Naive thymus-derived CD4-positive, alpha-beta T cell (primary cell): ENCODE results near the gene RAB31. TPM values are rescaled to one million over a fixed set of nuclear protein-coding genes. Genes with fewer than 3 reads are reported as not detected.

ENCODE experiments used
- ATAC-seq: fragments of 150-1000 bp; cut with Tn5 transposase; 2 replicates; pipeline ENCODE4 v1.10.0; 2021; ENCODE audit warnings: mild to moderate bottlenecking, moderate library complexity
- CTCF ChIA-PET: fragments of 350-600 bp; sonication (Branson Sonifier 250); formaldehyde crosslinking; loops from one replicate; lab custom pipeline; 2021; ENCODE audit warnings: antibody characterized with exemption; lab: Charles Lee
- POLR2A ChIA-PET: fragments of 350-600 bp; sonication (Branson Sonifier 250); formaldehyde crosslinking; loops from one replicate; lab custom pipeline; 2021; ENCODE audit warnings: antibody characterized with exemption, inconsistent platforms; lab: Charles Lee
- DNase-seq, 9 donors: peaks; one replicate each; pipeline versions ENCODE4 v3.0.0 to v3.0.0-alpha.2; 2020 to 2022; ENCODE audit warnings: mixed read lengths in 1 of 9
- H3K27ac ChIP-seq: one replicate; pipeline ENCODE4 v1.7.0; 2013; ENCODE audit warnings: mild to moderate bottlenecking, low read depth, low read length, moderate library complexity
- H3K27me3 ChIP-seq, 2 donors: one replicate each; pipeline ENCODE4 v1.7.0; 2013; ENCODE audit warnings: low read length in 2 of 2, mild to moderate bottlenecking in 2 of 2, moderate library complexity in 2 of 2; ENCODE audit not compliant: control insufficient read depth in 2 of 2, insufficient read depth in 2 of 2
- H3K36me3 ChIP-seq, 3 experiments: 1 replicate in 2 of 3; 2 replicates in 1 of 3; pipeline ENCODE4 v1.7.0; 2013; ENCODE audit warnings: low read length in 3 of 3, mild to moderate bottlenecking in 3 of 3, moderate library complexity in 1 of 3; ENCODE audit not compliant: insufficient read depth in 3 of 3, control insufficient read depth in 2 of 3
- H3K4me1 ChIP-seq, 2 donors: one replicate each; pipeline ENCODE4 v1.7.0; 2013; ENCODE audit warnings: low read length in 2 of 2, mild to moderate bottlenecking in 2 of 2, moderate library complexity in 1 of 2; ENCODE audit not compliant: control insufficient read depth in 2 of 2, insufficient read depth in 2 of 2
- H3K4me3 ChIP-seq: 2 replicates; pipeline ENCODE4 v1.7.0; 2013; ENCODE audit warnings: mild to moderate bottlenecking, low read length
- H3K9me3 ChIP-seq, 3 experiments: 1 replicate in 2 of 3; 2 replicates in 1 of 3; pipeline ENCODE4 v1.7.0; 2013; ENCODE audit warnings: low read length in 3 of 3; ENCODE audit not compliant: control insufficient read depth in 2 of 3
- H3K27ac Mint-ChIP-seq, 9 donors: one replicate each; pipeline ENCODE4 v1.8.0; 2020 to 2022; ENCODE audit warnings: mixed read lengths in 9 of 9, mild to moderate bottlenecking in 8 of 9, moderate library complexity in 5 of 9, inconsistent platforms in 2 of 9
- H3K27me3 Mint-ChIP-seq, 5 donors: one replicate each; pipeline ENCODE4 v1.8.0; 2021 to 2022; ENCODE audit warnings: mixed read lengths in 5 of 5, mild to moderate bottlenecking in 1 of 5
- H3K36me3 Mint-ChIP-seq, 5 donors: one replicate each; pipeline ENCODE4 v1.8.0; 2020 to 2022; ENCODE audit warnings: mixed read lengths in 5 of 5, mild to moderate bottlenecking in 3 of 5, inconsistent platforms in 1 of 5
- H3K4me1 Mint-ChIP-seq, 7 donors: one replicate each; pipeline ENCODE4 v1.8.0; 2020 to 2022; ENCODE audit warnings: mixed read lengths in 7 of 7, mild to moderate bottlenecking in 3 of 7, inconsistent platforms in 1 of 7
- H3K4me3 Mint-ChIP-seq, 10 donors: one replicate each; pipeline ENCODE4 v1.8.0; 2020 to 2022; ENCODE audit warnings: mild to moderate bottlenecking in 10 of 10, mixed read lengths in 10 of 10, moderate library complexity in 6 of 10, inconsistent platforms in 2 of 10
- H3K9me3 Mint-ChIP-seq, 11 donors: one replicate each; pipeline ENCODE4 v1.8.0; 2020 to 2022; ENCODE audit warnings: mixed read lengths in 11 of 11, mild to moderate bottlenecking in 4 of 11, inconsistent platforms in 1 of 11, moderate library complexity in 1 of 11
- intact Hi-C, 2 donors: fragments of 100-400 bp; cut with micrococcal nuclease; formaldehyde crosslinking; loops; one replicate each; pipeline ENCODE4 v1.15.1; 2023
- polyA plus RNA-seq, 2 donors: library from polyadenylated mRNA; unstranded; fragments of 300-500 nt; fragmentation: Illumina TruSeq; gene quantifications; one replicate each; pipeline ENCODE4 v1.2.3, GENCODE V29; 2021
- total RNA-seq, 6 experiments: library from RNA in 5 of 6; stranded (reverse) in 5 of 6; gene quantifications; 1 replicate in 5 of 6; 2 replicates in 1 of 6; pipeline ENCODE4 v1.2.3 and lab custom pipeline; 2021 to 2026

Gene RAB31
- total and polyA plus RNA-seq, 7 experiments from 2014 or later: 0.41 to 48.6 (median 2.3) TPM

DNA sequence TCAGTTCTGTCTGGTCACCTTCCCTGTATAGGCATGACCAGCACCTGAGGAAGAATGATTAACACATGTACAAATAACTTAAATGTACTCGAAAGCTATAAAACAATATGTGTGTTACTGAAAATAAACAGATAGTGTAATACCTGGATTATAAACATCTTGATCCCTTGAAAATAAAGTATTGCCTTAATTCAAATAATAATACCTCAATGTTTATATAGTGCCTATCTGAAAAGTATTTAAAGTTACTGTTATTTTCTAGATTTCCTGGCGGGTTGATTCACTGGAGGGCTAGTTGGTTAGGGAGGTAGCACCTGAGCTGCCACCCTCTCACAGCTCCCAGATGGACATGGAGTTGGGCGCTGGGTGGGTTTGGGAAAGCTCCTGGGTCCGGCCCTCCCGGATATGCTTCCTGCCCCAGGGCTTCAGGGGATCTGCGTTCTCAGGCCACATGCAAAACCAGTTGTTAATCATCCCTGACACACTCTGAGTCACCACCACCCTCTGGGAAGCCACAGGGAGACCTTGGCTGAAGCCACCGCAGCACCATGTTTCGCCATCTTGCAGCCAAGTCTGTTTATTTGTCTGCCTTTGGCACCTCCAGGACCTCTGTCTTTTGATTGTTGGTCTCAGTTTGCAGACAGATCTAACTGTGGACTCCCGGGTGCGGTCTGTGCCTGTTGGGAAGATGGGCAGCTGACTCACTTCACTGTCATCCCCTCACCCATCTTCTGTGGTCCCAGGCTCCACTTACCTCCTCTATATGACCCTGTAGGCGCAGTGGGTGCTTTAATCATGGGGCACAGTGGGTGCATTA is 35.3 kb downstream of the RAB31 start:
- no peak overlapping the region for H3K4me3 ChIP-seq
- no peaks in the 10 kb centered on the region for H3K4me1 ChIP-seq
- no peaks in the 10 kb centered on the region for H3K9me3 ChIP-seq
- ATAC-seq (peak; percentile 70), DNase-seq (no peak)
- ChIA-PET POLR2A (no interaction called here), CTCF (no interaction called here)
- intact Hi-C loops: no loop called here
- no peak overlapping the region for H3K27ac ChIP-seq
- Mint-ChIP-seq H3K27me3 (peaks cover 22 to 57% (median 33%) of the 10 kb centered on the region in 5 donors), H3K36me3 (no peaks in the 10 kb centered on the region), H3K27ac (no peak overlapping the region), H3K4me1 (no peaks in the 10 kb centered on the region), H3K9me3 (peaks cover 0 to 1% (median 0%) of the 10 kb centered on the region in 11 donors), H3K4me3 (no peak overlapping the region)
- H3K27me3 ChIP-seq: no peaks in the 10 kb centered on the region
- no peaks in the 10 kb centered on the region for H3K36me3 ChIP-seq

DNA sequence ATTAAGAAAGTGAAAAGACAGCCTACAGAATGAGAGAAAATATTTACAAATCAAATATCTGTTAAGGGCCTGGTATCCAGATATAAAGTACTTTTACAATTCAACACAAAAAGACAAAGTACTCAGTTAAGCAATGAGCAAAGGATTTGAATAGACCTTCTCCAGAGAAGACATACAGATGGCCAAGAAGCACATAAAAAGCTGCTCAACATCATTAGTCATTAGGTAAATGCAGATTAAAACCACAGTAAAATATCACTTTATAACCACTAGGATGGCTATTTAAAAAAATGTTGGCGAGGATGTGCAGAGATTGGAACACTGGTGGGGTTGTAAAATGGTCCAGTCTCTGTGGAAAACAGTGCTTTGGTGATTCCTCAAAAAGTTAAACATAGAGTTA is 38.9 kb downstream of the RAB31 start:
- no peaks in the 10 kb centered on the region for H3K27me3 ChIP-seq
- ChIA-PET POLR2A (no interaction called here), CTCF (no interaction called here)
- Mint-ChIP-seq H3K4me1 (peaks cover 0 to 6% (median 0%) of the 10 kb centered on the region in 7 donors), H3K36me3 (no peaks in the 10 kb centered on the region), H3K9me3 (peaks cover 0 to 1% (median 0%) of the 10 kb centered on the region in 11 donors), H3K4me3 (no peak overlapping the region), H3K27me3 (peaks cover 17 to 42% (median 24%) of the 10 kb centered on the region in 5 donors), H3K27ac (no peak overlapping the region)
- H3K36me3 ChIP-seq: no peaks in the 10 kb centered on the region
- no peaks in the 10 kb centered on the region for H3K9me3 ChIP-seq
- no peaks in the 10 kb centered on the region for H3K4me1 ChIP-seq
- no peak overlapping the region for H3K27ac ChIP-seq
- DNase-seq: no peak
- H3K4me3 ChIP-seq: no peak overlapping the region
- ATAC-seq: no peak
- intact Hi-C loops: no loop called here

DNA sequence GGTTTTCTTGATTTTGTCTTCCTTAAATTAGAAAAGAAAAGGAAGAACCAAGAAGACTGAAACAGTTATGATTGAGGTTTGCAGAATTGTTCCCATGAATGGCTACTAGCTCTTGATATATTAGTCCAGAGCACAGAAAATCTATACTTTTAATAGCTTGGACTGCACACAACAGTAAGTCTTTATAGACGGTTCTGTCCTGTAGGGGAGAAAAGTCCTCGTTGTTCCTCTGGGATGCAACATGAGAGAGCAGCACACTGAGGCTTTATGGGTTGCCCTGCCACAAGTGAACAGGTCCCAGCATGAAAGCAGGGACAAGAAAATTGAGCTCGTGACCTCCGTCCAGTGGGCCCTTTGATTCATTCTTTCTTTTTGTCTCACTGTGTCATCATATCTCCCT is 41.5 kb downstream of the RAB31 start:
- intact Hi-C loops: no loop called here
- CTCF ChIA-PET: no interaction called here

DNA sequence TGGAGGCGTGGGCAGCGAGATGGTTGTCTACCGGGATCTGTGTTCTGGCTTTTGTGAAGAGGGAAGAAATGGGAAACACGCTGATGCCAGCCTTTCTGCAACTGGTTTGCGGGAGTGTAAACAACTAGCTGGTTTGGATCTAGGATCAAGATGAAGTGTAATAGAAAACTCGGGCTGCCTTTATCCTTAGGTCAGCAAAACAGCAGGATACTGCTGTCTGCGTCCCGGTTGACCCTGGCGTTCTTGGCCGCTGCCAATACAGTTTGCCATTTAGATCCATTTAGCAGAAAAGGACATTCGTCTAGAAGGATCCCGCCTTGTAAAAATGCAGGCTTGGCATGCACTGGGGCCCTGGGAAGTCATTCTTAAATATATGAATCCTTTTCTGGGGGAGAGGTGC is 42.0 kb downstream of the RAB31 start:
- no peak for DNase-seq
- Mint-ChIP-seq H3K4me1 (peaks cover 0 to 6% (median 0%) of the 10 kb centered on the region in 7 donors), H3K4me3 (no peak overlapping the region), H3K9me3 (peaks cover 0 to 1% (median 0%) of the 10 kb centered on the region in 11 donors), H3K36me3 (no peaks in the 10 kb centered on the region), H3K27ac (no peak overlapping the region), H3K27me3 (peaks cover 0 to 14% (median 4%) of the 10 kb centered on the region in 5 donors)
- ChIA-PET CTCF (no interaction called here), POLR2A (no interaction called here)
- no peak for ATAC-seq
- H3K27ac ChIP-seq: no peak overlapping the region
- no peaks in the 10 kb centered on the region for H3K36me3 ChIP-seq
- no peaks in the 10 kb centered on the region for H3K9me3 ChIP-seq
- no peak overlapping the region for H3K4me3 ChIP-seq
- intact Hi-C loops: no loop called here
- no peaks in the 10 kb centered on the region for H3K27me3 ChIP-seq
- H3K4me1 ChIP-seq: no peaks in the 10 kb centered on the region

More for the DNA sequence above, 41.5 kb downstream of the RAB31 start:
- no peak overlapping the region for H3K4me3 ChIP-seq
- H3K27ac ChIP-seq: no peak overlapping the region
- POLR2A ChIA-PET: no interaction called here
- no peaks in the 10 kb centered on the region for H3K36me3 Mint-ChIP-seq
- no peaks in the 10 kb centered on the region for H3K9me3 ChIP-seq
- no peak for ATAC-seq
- H3K4me3 Mint-ChIP-seq: no peak overlapping the region
- peaks cover 0 to 1% (median 0%) of the 10 kb centered on the region in 11 donors for H3K9me3 Mint-ChIP-seq
- H3K27me3 ChIP-seq: no peaks in the 10 kb centered on the region
- H3K4me1 ChIP-seq: no peaks in the 10 kb centered on the region
- H3K27me3 Mint-ChIP-seq: peaks cover 0 to 19% (median 7%) of the 10 kb centered on the region in 5 donors
- H3K4me1 Mint-ChIP-seq: peaks cover 0 to 6% (median 0%) of the 10 kb centered on the region in 7 donors
- no peaks in the 10 kb centered on the region for H3K36me3 ChIP-seq
- no peak for DNase-seq
- H3K27ac Mint-ChIP-seq: no peak overlapping the region

DNA sequence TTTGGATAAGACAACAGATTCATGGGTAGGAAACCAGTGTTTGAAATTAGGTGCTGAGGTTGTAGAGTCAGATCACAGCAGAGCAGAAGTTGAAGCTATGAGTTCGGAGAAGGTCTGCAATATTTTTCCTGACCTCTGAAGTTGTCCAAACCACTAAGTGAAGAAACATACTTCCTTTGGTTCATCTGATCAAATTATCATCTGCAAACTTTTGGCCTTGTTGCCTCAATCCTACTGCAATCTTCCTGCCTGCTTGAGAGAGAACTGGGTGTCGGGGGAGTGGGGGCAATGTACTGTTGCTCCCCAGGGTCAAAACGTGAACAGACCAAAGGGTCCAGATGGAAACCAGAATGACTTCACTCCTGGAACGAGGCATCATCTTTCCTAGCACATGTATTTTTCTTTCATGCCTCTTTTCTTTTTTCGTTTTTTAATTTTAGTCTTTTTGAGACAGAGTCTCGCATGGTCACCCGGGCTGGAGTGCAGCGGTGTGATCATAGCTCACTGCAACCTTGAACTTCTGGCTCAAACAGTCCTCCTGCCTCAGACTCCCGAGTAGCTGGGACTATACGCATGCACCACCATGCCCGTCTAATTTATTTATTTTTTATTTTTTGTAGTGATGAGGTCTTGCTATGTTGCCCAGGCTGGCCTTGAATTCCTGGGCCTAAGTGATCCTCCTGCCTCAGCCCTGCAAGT is 42.7 kb downstream of the RAB31 start:
- DNase-seq (no peak), ATAC-seq (peak; percentile 33)
- Histone ChIP-seq H3K9me3 (no peaks in the 10 kb centered on the region), H3K27me3 (no peaks in the 10 kb centered on the region), H3K36me3 (no peaks in the 10 kb centered on the region), H3K4me3 (no peak overlapping the region), H3K4me1 (no peaks in the 10 kb centered on the region), H3K27ac (no peak overlapping the region)
- ChIA-PET POLR2A (no interaction called here), CTCF (no interaction called here)
- peaks cover 0 to 6% (median 0%) of the 10 kb centered on the region in 7 donors for H3K4me1 Mint-ChIP-seq
- intact Hi-C loops: no loop called here
- no peak overlapping the region for H3K27ac Mint-ChIP-seq
- peaks cover 0 to 13% (median 7%) of the 10 kb centered on the region in 5 donors for H3K27me3 Mint-ChIP-seq
- H3K9me3 Mint-ChIP-seq: peaks cover 0 to 1% (median 0%) of the 10 kb centered on the region in 11 donors
- H3K36me3 Mint-ChIP-seq: no peaks in the 10 kb centered on the region
- H3K4me3 Mint-ChIP-seq: no peak overlapping the region

DNA sequence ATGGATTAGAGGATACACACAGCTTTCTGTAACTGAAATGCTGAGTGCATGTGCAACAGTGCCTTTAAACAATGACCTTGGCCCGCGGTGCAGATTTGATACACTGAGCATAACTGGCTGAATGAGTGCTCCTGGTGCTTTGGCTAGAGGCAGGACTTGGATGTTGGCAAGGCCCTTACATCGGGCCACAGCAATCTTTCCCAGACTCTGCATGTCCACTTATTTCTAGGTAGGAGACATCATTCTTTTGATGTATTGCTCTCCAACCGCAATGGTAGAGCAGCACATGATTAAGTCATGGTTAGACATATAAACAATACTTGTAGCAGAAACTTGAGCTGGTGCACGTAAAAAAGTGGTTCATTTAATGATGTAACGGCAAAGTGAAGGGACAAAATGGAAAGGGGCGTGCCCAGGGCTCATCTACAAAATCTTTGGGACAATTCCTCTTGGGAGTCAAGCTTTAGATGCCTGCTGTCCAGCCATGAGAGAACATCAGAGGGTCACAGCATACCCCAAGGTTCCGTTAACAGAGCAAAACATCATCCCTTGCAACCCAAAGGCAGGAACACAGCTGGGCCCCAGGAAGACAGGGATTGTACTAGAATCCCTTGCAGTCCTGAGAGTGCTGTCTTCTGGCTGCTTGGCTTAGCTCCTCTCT is 43.4 kb downstream of the RAB31 start:
- no peaks in the 10 kb centered on the region for H3K36me3 ChIP-seq
- no peaks in the 10 kb centered on the region for H3K9me3 ChIP-seq
- ATAC-seq (no peak), DNase-seq (no peak)
- no peaks in the 10 kb centered on the region for H3K27me3 ChIP-seq
- ChIA-PET POLR2A (no interaction called here), CTCF (no interaction called here)
- no peak overlapping the region for H3K4me3 ChIP-seq
- H3K27ac Mint-ChIP-seq: no peak overlapping the region
- peaks cover 0 to 6% (median 0%) of the 10 kb centered on the region in 7 donors for H3K4me1 Mint-ChIP-seq
- H3K27me3 Mint-ChIP-seq: peaks cover 0 to 11% (median 7%) of the 10 kb centered on the region in 5 donors
- H3K4me3 Mint-ChIP-seq: no peak overlapping the region
- H3K36me3 Mint-ChIP-seq: no peaks in the 10 kb centered on the region
- peaks cover 0 to 1% (median 0%) of the 10 kb centered on the region in 11 donors for H3K9me3 Mint-ChIP-seq
- H3K4me1 ChIP-seq: no peaks in the 10 kb centered on the region
- no peak overlapping the region for H3K27ac ChIP-seq
- intact Hi-C loops: no loop called here
